Measurements from ENCODE around the gene UBD. TPM values are rescaled to one million over a fixed set of nuclear protein-coding genes. Genes with fewer than 3 reads are reported as not detected.

Gene UBD
- total and polyA plus RNA-seq, 2 experiments from 2014 or later = not detected

DNA sequence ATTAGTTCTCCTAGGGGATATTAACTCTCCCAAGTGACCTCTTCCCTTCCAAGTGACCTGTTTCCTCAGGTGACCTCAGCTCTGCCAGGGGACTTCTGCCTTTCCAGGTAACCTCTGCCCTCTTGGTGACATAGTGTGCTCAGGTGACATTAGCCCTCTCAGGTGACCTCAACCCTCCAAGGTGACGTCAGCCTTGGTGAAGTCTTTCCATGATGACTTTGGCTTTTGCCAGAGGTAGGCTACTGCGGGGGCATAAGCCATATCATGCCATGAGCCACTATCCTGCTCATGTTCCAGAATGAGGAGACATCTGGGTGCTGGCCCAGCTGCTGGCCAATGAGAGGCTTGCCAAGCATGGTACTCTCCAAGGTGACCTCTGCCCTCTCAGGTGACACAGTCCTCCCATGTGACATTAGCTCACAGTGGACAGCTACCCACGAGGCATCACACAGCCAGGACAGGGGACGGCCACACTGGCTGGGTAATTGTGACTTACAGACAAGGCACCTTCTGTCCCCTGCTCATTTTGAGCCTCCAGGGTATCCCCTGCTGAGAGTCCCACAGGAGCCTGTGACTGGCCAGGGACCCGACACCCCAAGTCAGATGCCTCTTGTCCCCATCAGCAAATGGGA lies 31.1 kb downstream of the UBD start:
- Histone ChIP-seq H3K27ac (no peak overlapping the region), H2AFZ (no peak overlapping the region), H3K79me2 (ENCODE audit: insufficient read depth) (no peaks in the 10 kb centered on the region), H3K4me1 (ENCODE audit: insufficient read depth) (no peaks in the 10 kb centered on the region), H3K9me2 (ENCODE audit: insufficient read depth) (no peaks in the 10 kb centered on the region), H3F3A (ENCODE audit: insufficient read depth) (no peaks in the 10 kb centered on the region), H3K9me3 (ENCODE audit: low read depth) (no peaks in the 10 kb centered on the region), H3K27me3 (replicated peaks; ENCODE audit: insufficient read depth) (no peaks in the 10 kb centered on the region), H3K4me2 (ENCODE audit: unreplicated experiment) (no peak overlapping the region), H3K4me3 (no peak overlapping the region), H3K9ac (no peak overlapping the region), H4K20me1 (ENCODE audit: insufficient read depth) (no peaks in the 10 kb centered on the region), H3K36me3 (ENCODE audit: low read depth) (no peaks in the 10 kb centered on the region)
- TF ChIP-seq EZH2phosphoT487 (IDR thresholded peaks at IDR 0.05; ENCODE audit: insufficient read depth, low read depth) (no peak), EZH2 (IDR thresholded peaks at IDR 0.05; ENCODE audit: insufficient read depth, poor library complexity, severe bottlenecking) (no peak)
- 41 to 47% methylated on average over 5 of the region's 5 CpGs for WGBS, 2 experiments (ENCODE audit: low coverage in 1 of 2, low lambda C conversion rate in 2 of 2, missing lambda C conversion rate in 2 of 2)
- in situ Hi-C loops (cut with MboI) = no loop called here
- DNase-seq = no peak

DNA sequence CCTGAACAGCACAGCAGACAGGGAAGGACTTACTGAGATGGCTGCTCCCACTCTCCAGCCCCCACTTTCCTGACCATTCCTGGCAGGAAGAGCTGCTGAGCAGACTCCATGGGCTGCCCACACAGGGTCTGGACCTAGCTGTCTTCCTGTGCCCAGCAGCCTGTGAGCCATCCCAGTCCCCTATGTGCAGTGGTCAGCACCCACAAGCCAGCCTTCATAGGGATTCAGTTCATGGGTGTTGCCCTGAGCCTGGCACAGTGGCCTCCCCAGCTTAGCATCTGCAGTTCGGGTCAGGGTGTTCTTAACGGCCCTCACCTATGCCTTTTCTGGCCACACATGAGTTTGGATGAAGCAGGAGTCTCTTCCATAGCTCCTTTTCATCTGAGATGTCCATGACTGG lies 32.0 kb downstream of the UBD start:
- H3K4me1 ChIP-seq (ENCODE audit: insufficient read depth) = no peaks in the 10 kb centered on the region
- no peaks in the 10 kb centered on the region for H3K27me3 ChIP-seq (replicated peaks; ENCODE audit: insufficient read depth)
- H2AFZ ChIP-seq = no peak overlapping the region
- no peak overlapping the region for H3K27ac ChIP-seq
- H3K4me3 ChIP-seq = no peak overlapping the region
- no peaks in the 10 kb centered on the region for H3K9me3 ChIP-seq (ENCODE audit: low read depth)
- in situ Hi-C loops (cut with MboI) = no loop called here
- no peaks in the 10 kb centered on the region for H3K79me2 ChIP-seq (ENCODE audit: insufficient read depth)
- H3K4me2 ChIP-seq (ENCODE audit: unreplicated experiment) = no peak overlapping the region
- TF ChIP-seq EZH2 (IDR thresholded peaks at IDR 0.05; ENCODE audit: insufficient read depth, poor library complexity, severe bottlenecking) = no peak
- no peak for TF ChIP-seq EZH2phosphoT487 (IDR thresholded peaks at IDR 0.05; ENCODE audit: insufficient read depth, low read depth)
- no peaks in the 10 kb centered on the region for H3K9me2 ChIP-seq (ENCODE audit: insufficient read depth)
- no peaks in the 10 kb centered on the region for H3F3A ChIP-seq (ENCODE audit: insufficient read depth)
- H4K20me1 ChIP-seq (ENCODE audit: insufficient read depth) = no peaks in the 10 kb centered on the region
- WGBS, 2 experiments (ENCODE audit: low coverage in 1 of 2, low lambda C conversion rate in 2 of 2, missing lambda C conversion rate in 2 of 2) = 0 to 5% methylated on average over 2 of the region's 2 CpGs
- DNase-seq = no peak
- H3K36me3 ChIP-seq (ENCODE audit: low read depth) = no peaks in the 10 kb centered on the region
- no peak overlapping the region for H3K9ac ChIP-seq

DNA sequence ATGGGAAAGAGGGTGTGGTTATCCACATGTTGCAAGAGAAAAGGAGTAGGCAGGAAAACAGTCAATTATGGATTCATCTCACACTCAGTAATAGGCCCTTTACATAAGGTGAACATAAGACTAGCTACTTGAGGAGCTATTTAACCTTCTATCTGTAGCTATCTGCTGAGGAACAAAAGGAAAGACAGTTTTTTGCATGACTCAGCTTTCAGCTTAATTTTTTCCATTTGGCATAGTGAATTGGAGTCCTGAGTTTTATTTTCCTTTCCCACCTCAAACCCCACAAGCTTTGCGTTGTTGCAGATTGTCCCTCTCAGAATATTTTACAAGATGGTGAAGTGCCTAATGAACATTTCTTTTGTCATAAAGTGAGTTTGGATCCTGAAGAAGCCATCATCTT lies 32.4 kb downstream of the UBD start:
- Histone ChIP-seq H3K36me3 (ENCODE audit: low read depth) (no peaks in the 10 kb centered on the region), H3K4me3 (no peak overlapping the region), H3K4me2 (ENCODE audit: unreplicated experiment) (no peak overlapping the region), H3K4me1 (ENCODE audit: insufficient read depth) (no peaks in the 10 kb centered on the region), H3K79me2 (ENCODE audit: insufficient read depth) (no peaks in the 10 kb centered on the region), H3K27ac (no peak overlapping the region), H3K9ac (no peak overlapping the region), H3K9me2 (ENCODE audit: insufficient read depth) (no peaks in the 10 kb centered on the region), H3K9me3 (ENCODE audit: low read depth) (no peaks in the 10 kb centered on the region), H3K27me3 (replicated peaks; ENCODE audit: insufficient read depth) (no peaks in the 10 kb centered on the region), H3F3A (ENCODE audit: insufficient read depth) (no peaks in the 10 kb centered on the region), H4K20me1 (ENCODE audit: insufficient read depth) (no peaks in the 10 kb centered on the region), H2AFZ (no peak overlapping the region)
- WGBS, 2 experiments (ENCODE audit: low coverage in 1 of 2, low lambda C conversion rate in 2 of 2, missing lambda C conversion rate in 2 of 2) = 54 to 61% methylated on average over 1 of the region's 1 CpG
- TF ChIP-seq EZH2 (IDR thresholded peaks at IDR 0.05; ENCODE audit: insufficient read depth, poor library complexity, severe bottlenecking) = no peak
- no peak for TF ChIP-seq EZH2phosphoT487 (IDR thresholded peaks at IDR 0.05; ENCODE audit: insufficient read depth, low read depth)
- in situ Hi-C loops (cut with MboI) = no loop called here
- DNase-seq = no peak

DNA sequence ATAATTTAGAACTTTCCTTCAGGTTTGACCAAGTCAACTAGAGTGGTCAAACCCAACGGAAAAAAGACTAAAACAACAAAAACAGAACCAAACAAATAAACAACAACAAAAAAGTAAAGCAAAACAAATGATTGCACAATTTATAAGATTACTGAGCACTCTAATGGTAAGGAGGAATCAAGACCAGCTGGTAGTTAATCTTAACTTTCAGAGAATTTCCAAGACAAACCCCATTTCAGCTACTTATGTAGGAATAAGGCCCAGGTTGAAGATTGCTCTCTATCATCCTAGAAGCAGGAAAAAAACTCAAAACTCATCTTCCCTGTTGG lies 34.3 kb downstream of the UBD start:
- H3K9me2 ChIP-seq (ENCODE audit: insufficient read depth) = no peaks in the 10 kb centered on the region
- H3K36me3 ChIP-seq (ENCODE audit: low read depth) = no peaks in the 10 kb centered on the region
- H3K79me2 ChIP-seq (ENCODE audit: insufficient read depth) = no peaks in the 10 kb centered on the region
- no peak for DNase-seq
- in situ Hi-C loops (cut with MboI) = no loop called here
- no peak overlapping the region for H3K4me2 ChIP-seq (ENCODE audit: unreplicated experiment)
- no peak for TF ChIP-seq EZH2 (IDR thresholded peaks at IDR 0.05; ENCODE audit: insufficient read depth, poor library complexity, severe bottlenecking)
- no peak for TF ChIP-seq EZH2phosphoT487 (IDR thresholded peaks at IDR 0.05; ENCODE audit: insufficient read depth, low read depth)
- no peak overlapping the region for H3K27ac ChIP-seq
- H4K20me1 ChIP-seq (ENCODE audit: insufficient read depth) = no peaks in the 10 kb centered on the region
- no peaks in the 10 kb centered on the region for H3K27me3 ChIP-seq (replicated peaks; ENCODE audit: insufficient read depth)
- no peaks in the 10 kb centered on the region for H3K9me3 ChIP-seq (ENCODE audit: low read depth)
- H3K4me3 ChIP-seq = no peak overlapping the region
- H2AFZ ChIP-seq = no peak overlapping the region
- H3K9ac ChIP-seq = no peak overlapping the region
- no peaks in the 10 kb centered on the region for H3K4me1 ChIP-seq (ENCODE audit: insufficient read depth)
- no peaks in the 10 kb centered on the region for H3F3A ChIP-seq (ENCODE audit: insufficient read depth)
- 0% methylated on average over 1 of the region's 1 CpG for WGBS, 2 experiments (ENCODE audit: low coverage in 1 of 2, low lambda C conversion rate in 2 of 2, missing lambda C conversion rate in 2 of 2)

All from GM23248 (cell line).